ENCODE data around the gene TRIM41.

The TRIM41 gene

GRCh38 chr5:181245427-181246275 is 22.6 kb downstream of the TRIM41 start:
- no peak for DNase-seq (ENCODE audit: low read depth)
- peak overlapping the region; percentile 64 for H3K4me3 ChIP-seq (ENCODE audit: low read depth, low read length)
- in situ Hi-C loops (cut with HindIII; ENCODE audit: low sequenced_read_pairs): loop anchor here (5.0 kb wide), 1 partner anchor 48 kb away; no protein-coding TSS in a partner anchor
- TF ChIP-seq CTCF (IDR thresholded peaks at IDR 0.05; ENCODE audit: low read depth, low read length, missing control alignments): no peak

GRCh38 chr5:181246276-181247049 is 23.4 kb downstream of the TRIM41 start:
- in situ Hi-C loops (cut with HindIII; ENCODE audit: low sequenced_read_pairs): loop anchor here (5.0 kb wide), 1 partner anchor 49 kb away; no protein-coding TSS in a partner anchor
- TF ChIP-seq CTCF (IDR thresholded peaks at IDR 0.05; ENCODE audit: low read depth, low read length, missing control alignments): no peak

GRCh38 chr5:181248277-181248676 is 25.2 kb downstream of the TRIM41 start:
- no peak for TF ChIP-seq CTCF (IDR thresholded peaks at IDR 0.05; ENCODE audit: low read depth, low read length, missing control alignments)
- H3K4me3 ChIP-seq (ENCODE audit: low read depth, low read length): peak overlapping the region; percentile 64
- DNase-seq (ENCODE audit: low read depth): no peak
- in situ Hi-C loops (cut with HindIII; ENCODE audit: low sequenced_read_pairs): loop anchor here (5.0 kb wide), 1 partner anchor 51 kb away; no protein-coding TSS in a partner anchor

More at GRCh38 chr5:181246276-181247049, 23.4 kb downstream of the TRIM41 start:
- DNase-seq (ENCODE audit: low read depth): no peak
- H3K4me3 ChIP-seq (ENCODE audit: low read depth, low read length): peak overlapping the region; percentile 64

GRCh38 chr5:181255276-181255675 is 32.2 kb downstream of the TRIM41 start:
- in situ Hi-C loops (cut with HindIII; ENCODE audit: low sequenced_read_pairs): no loop called here
- TF ChIP-seq CTCF (IDR thresholded peaks at IDR 0.05; ENCODE audit: low read depth, low read length, missing control alignments): no peak

GRCh38 chr5:181255836-181256578 is 32.9 kb downstream of the TRIM41 start:
- in situ Hi-C loops (cut with HindIII; ENCODE audit: low sequenced_read_pairs): no loop called here
- no peak for DNase-seq (ENCODE audit: low read depth)
- no peak for TF ChIP-seq CTCF (IDR thresholded peaks at IDR 0.05; ENCODE audit: low read depth, low read length, missing control alignments)
- no peak overlapping the region for H3K4me3 ChIP-seq (ENCODE audit: low read depth, low read length)

More at GRCh38 chr5:181255276-181255675, 32.2 kb downstream of the TRIM41 start:
- DNase-seq (ENCODE audit: low read depth): no peak
- H3K4me3 ChIP-seq (ENCODE audit: low read depth, low read length): no peak overlapping the region

- no peak for DNase-seq (ENCODE audit: low read depth)
- H3K4me3 ChIP-seq (ENCODE audit: low read depth, low read length): peak overlapping the region; percentile 90
- TF ChIP-seq CTCF (IDR thresholded peaks at IDR 0.05; ENCODE audit: low read depth, low read length, missing control alignments): no peak
- in situ Hi-C loops (cut with HindIII; ENCODE audit: low sequenced_read_pairs): no loop called here
Observed at GRCh38 chr5:181258576-181258975, 35.5 kb downstream of the TRIM41 start.

All from astrocyte of the cerebellum (primary cell).